ENCODE measurements around the gene MCRIP1.
"Not testable (repeated sequence)": the region's sequence is repeated elsewhere in the genome, so short reads cannot be mapped to it uniquely, and the experiment has no call there.

Gene MCRIP1

GRCh38 chr17:81841866-81842265, 8.8 kb upstream of the MCRIP1 start:
- DNase-seq (ENCODE audit: low read depth in 2 of 3, low spot score in 2 of 3) = no peak

- no peak for DNase-seq (ENCODE audit: low read depth in 2 of 3, low spot score in 2 of 3)
These were observed 8.0 kb upstream of the MCRIP1 start for GRCh38 chr17:81840826-81841778.

GRCh38 chr17:81840059-81840458, 7.0 kb upstream of the MCRIP1 start:
- DNase-seq (ENCODE audit: low read depth in 2 of 3, low spot score in 2 of 3) = not testable (repeated sequence)

- DNase-seq (ENCODE audit: low read depth in 2 of 3, low spot score in 2 of 3) = no peak
These were observed 6.2 kb upstream of the MCRIP1 start for GRCh38 chr17:81839301-81839700.

GRCh38 chr17:81838753-81839255, 5.7 kb upstream of the MCRIP1 start:
- no peak for DNase-seq (ENCODE audit: low read depth in 2 of 3, low spot score in 2 of 3)

- no peak for DNase-seq (ENCODE audit: low read depth in 2 of 3, low spot score in 2 of 3)
These were observed 4.5 kb upstream of the MCRIP1 start for GRCh38 chr17:81837641-81838040.

GRCh38 chr17:81834831-81835267, 1.8 kb upstream of the MCRIP1 start, which contains the start of gene PPP1R27:
PPP1R27 (minus strand) TSS chr17:81835050; CDS start chr17:81834953, 97 bp downstream.
- DNase-seq (ENCODE audit: low read depth in 2 of 3, low spot score in 2 of 3) = no peak

- DNase-seq (ENCODE audit: low read depth in 2 of 3, low spot score in 2 of 3) = no peak
These were observed 1.1 kb upstream of the MCRIP1 start for GRCh38 chr17:81833921-81834830.

GRCh38 chr17:81832608-81833159, 407 bp downstream of the MCRIP1 start:
- peak; percentile 29 to 56 (median 36) for DNase-seq (ENCODE audit: low read depth in 2 of 3, low spot score in 2 of 3)

- DNase-seq (ENCODE audit: low read depth in 2 of 3, low spot score in 2 of 3) = peak; percentile 24 to 31 (median 27)
These were observed 1.0 kb downstream of the MCRIP1 start for GRCh38 chr17:81831957-81832607.

GRCh38 chr17:81831563-81831956, 1.5 kb downstream of the MCRIP1 start:
- peak in 1 of 3 experiments; percentile 20 for DNase-seq (ENCODE audit: low read depth in 2 of 3, low spot score in 2 of 3)

- DNase-seq (ENCODE audit: low read depth in 2 of 3, low spot score in 2 of 3) = no peak
These were observed 3.2 kb downstream of the MCRIP1 start for GRCh38 chr17:81829858-81830257.

GRCh38 chr17:81828656-81829055, 4.4 kb downstream of the MCRIP1 start:
- no peak for DNase-seq (ENCODE audit: low read depth in 2 of 3, low spot score in 2 of 3)

- DNase-seq (ENCODE audit: low read depth in 2 of 3, low spot score in 2 of 3) = no peak
These were observed 7.1 kb downstream of the MCRIP1 start for GRCh38 chr17:81825841-81826466.

GRCh38 chr17:81824595-81824994, 8.5 kb downstream of the MCRIP1 start:
- no peak for DNase-seq (ENCODE audit: low read depth in 2 of 3, low spot score in 2 of 3)

GRCh38 chr17:81823820-81824550, 9.1 kb downstream of the MCRIP1 start:
- DNase-seq (ENCODE audit: low read depth in 2 of 3, low spot score in 2 of 3) = no peak

- DNase-seq (ENCODE audit: low read depth in 2 of 3, low spot score in 2 of 3) = no peak
These were observed 9.9 kb downstream of the MCRIP1 start for GRCh38 chr17:81822996-81823819.

- DNase-seq (ENCODE audit: low read depth in 2 of 3, low spot score in 2 of 3) = no peak
These were observed 10.8 kb downstream of the MCRIP1 start for GRCh38 chr17:81822312-81822637.
